Measurements from ENCODE around the gene MFRP.
"Not testable (repeated sequence)": the region's sequence is repeated elsewhere in the genome, so short reads cannot be mapped to it uniquely, and the experiment has no call there.

MFRP gene

DNA sequence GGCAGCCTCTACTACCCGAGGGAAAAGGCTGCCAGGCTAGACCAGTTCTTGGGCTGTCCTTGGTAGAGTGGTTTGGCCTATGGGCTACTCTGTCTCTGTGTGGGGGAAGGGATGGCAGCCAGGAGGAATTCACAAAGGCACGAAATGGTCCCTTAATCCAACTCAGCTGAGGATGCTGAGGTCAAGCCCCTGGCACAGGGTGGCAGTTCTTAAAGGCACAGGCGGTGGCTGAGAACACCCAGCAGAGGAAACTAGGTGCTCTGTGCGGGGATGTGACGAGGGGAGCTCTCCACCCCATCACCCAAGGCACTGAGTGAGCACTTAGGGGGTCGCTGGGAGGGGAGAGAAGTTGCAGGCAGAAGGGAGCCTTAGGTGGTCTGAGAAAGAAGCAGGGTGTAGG lies at the start of gene MFRP:
TSS of gene MFRP (minus strand) at position 101 of the 400 bp plus-strand sequence. CDS start 192 bp downstream, outside the sequence.
- DNase-seq (ENCODE audit: low spot score) = no peak

DNA sequence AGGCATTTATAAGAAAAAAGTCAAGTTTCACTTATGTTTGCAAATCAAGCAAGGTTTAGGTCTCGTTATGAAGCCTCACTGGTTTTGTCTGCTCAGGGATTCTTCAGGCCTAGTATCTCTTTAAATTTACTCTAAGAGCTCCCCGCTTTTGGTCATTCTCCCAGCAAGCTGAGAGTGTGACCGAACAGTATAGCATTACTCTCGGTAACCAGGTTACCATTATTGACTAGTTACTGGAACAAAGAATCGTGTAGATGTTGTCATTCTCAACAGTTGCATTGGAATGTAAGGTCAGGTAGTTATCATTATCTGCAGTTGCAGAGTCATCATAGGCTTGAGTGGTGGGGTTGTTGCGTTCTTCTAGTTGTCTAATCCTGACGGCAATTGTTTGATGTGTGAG lies 44.8 kb upstream of the MFRP start:
- no peak for DNase-seq (ENCODE audit: low spot score)

DNA sequence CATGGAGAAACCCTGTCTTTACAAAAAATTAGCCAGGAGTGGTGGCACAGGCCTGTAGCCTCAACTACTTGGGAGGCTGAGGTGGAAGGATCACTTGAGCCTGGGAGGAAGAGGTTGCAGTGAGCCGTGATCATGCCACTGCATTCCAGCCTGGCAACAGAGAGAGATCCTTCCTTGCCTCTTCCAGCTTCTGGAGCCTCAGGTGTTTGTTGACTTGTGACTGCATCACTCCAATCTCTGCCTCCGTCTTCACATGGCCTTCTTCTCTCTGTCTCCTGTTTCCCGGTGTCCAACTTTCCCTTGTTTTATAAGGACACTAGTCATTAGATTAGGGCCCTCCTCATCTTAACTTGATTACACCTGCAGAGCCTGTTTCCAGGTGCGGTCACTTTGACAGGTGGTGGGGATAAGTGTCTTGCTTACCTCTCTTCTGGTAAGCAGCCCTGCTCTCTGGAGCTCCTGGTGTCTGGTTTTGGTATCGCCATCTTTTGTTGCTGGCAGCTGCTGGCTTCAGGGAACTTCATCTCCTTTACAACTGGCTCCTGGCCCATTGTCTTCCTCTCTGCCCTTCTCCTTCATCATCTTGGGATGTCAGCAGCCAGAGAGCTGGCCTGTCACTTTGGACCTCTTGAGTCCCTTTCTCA lies 43.2 kb upstream of the MFRP start:
- no peak for DNase-seq (ENCODE audit: low spot score)

DNA sequence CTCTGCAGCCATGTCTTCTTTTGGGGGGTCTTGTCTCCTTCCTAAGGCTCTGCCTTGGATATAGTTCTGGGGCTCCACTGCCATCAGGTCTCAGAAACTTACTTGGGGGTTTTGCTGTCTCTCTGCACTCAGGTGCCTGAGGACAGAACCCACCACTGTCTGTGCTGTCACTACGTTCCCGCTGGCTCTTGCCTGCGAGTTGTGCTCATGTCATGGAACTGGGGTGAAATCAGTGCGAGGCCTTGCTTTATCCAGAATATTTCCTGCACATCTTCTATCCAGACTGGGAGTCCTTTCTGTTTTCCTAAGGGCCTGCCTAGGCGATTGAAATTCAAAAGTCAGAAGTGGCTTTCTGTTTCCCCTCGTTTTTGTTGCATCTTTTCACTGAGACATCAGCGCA lies 41.6 kb upstream of the MFRP start:
- DNase-seq (ENCODE audit: low spot score) = no peak

DNA sequence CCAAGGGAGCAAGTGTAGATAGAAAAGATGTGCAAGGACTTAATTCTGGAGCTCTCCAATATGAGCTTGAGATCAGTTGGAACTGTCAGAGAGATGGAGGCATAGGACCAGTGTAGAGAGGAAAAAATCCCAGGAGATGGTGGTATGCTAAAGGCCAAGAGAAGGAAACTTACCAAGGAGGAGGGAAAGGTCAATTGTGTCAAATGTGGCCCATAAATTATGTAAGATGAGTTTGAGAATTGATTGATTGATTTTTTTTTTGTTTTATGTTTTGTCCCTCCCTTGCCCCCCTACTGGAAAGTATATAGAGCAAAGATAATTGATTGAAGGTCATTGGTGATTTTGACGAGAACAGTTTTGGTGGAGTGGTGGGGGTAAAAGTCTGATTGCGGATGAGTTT lies 37.8 kb upstream of the MFRP start:
- no peak for DNase-seq (ENCODE audit: low spot score)

DNA sequence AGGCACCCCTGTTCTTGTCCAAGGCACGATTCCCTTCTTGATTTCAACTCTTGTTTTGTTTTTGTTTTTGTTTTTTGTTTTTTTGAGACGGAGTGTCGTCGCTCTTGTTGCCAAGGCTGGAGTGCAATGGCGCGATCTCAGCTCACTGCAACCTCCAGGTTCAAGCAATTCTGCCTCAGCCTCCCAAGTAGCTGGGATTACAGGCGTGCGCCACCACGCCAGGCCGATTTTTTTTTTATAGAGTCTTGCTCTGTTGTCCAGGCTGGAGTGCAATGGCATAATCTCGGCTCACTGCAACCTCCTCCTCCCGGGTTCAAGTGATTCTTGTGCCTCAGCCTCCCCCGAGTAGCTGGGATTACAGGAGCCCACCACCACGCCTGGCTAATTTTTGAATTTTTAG lies 36.0 kb upstream of the MFRP start:
- DNase-seq (ENCODE audit: low spot score) = not testable (repeated sequence)

DNA sequence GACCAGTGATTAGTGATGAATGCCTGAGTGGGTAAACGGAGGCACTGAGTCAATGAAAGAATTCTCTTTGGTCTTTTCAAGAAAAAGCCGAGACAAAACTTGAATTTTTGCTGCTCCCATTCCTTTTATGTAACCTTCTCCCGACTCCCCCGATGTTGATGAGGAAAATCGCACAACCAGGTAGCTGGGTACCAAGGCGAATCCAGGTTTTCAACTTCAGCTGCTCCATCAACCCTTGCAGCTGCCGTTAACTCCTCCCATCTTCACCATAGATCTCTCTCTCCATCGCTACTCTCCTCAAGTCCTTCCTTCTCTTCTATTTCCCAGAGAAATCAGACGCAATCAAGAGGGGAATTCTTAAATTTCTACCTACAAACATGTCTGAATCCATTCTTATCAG lies 35.6 kb upstream of the MFRP start:
- DNase-seq (ENCODE audit: low spot score) = no peak

DNA sequence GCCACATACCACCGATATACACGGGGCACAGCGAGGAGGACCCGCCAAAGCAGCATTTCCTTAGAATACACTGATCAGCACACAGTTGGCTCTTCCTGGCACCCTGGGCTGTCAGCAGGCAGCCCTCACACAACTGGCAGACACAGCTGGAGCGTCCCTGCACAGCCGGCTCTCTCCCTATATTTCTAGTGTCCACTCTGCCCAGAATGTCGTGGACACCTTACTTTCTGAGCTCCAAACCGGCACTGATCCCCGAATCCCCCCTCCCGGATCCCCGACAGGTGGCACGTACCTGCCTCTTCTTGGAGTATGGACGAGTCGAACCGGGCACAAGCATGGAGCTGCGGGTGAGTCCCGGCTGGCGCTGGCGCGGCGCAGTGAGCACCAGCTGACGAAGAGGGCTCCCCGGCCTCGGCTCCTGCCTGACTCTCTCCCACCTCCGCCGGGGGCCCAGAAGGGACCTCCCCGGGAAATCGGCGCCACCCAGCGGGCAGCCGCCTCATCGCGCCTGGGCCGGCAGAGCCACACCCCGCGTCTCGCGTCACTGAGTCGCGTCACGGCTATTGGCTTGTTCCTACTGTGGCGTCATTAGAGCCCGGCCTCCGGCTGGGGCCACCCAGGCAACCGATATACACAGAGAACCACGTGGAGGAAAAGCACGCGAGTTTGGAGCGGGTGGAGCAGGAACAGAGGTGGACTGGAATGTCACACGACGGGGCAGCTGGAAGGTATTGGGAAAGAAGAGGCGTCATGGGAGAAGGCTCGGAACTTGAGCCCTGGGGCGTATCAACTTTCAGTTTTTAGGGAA lies 34.9 kb upstream of the MFRP start, which contains the start of gene USP2:
TSS of gene USP2 (minus strand) at position 510 of the 808 bp plus-strand sequence. CDS start 8,210 bp downstream, outside the sequence.
- peak; percentile 95 for DNase-seq (ENCODE audit: low spot score)

DNA sequence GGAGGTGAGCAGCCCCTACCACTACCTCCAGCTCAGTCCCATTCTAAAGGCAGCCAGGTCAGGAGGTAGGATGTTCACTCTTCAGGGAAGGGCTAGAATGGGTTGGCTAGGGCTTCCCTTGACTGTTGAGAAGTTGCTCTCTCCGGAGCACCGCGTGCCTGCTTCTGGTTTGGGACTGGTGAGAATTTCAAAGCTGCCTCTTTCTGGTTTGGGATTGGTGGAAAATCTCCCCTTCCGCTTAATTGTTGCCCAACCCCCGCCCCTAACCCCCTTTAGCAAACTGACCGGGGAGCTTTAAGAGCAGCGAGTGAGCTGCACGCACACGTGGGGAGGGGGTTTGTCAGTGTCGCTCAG lies 34.3 kb upstream of the MFRP start:
- DNase-seq (ENCODE audit: low spot score) = no peak

DNA sequence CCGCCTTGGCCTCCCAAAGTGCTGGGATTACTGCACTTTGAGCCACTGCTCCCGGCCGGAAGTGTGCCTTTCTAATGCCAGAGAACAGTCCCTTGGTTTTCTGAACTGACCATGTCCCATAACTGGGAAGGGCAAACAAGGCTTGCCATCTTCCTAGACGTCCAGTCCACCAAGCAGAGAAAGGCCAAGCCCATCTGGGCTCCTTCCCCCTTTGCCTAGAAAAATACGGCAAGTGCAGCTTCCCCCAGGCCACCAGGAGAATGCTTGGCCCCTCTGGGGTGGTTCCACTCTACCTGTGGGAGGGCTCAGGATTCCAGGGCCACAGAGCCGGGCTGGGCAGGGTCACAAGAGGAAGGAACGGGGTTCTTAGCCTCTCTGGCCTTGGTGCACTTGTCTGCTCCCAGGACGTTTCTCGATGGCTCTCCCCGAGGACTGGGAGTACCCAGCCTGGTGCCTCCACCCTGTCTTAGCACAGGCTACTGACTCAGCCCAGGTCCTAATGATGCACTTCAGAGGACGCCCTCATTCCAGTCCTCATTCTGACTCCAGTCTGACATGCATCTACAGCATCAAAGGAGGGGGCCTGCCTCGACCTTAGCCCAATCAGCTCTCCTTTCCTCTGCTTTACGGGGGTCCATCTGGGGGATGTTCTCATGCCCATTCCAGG lies 33.8 kb upstream of the MFRP start:
- DNase-seq (ENCODE audit: low spot score) = no peak

DNA sequence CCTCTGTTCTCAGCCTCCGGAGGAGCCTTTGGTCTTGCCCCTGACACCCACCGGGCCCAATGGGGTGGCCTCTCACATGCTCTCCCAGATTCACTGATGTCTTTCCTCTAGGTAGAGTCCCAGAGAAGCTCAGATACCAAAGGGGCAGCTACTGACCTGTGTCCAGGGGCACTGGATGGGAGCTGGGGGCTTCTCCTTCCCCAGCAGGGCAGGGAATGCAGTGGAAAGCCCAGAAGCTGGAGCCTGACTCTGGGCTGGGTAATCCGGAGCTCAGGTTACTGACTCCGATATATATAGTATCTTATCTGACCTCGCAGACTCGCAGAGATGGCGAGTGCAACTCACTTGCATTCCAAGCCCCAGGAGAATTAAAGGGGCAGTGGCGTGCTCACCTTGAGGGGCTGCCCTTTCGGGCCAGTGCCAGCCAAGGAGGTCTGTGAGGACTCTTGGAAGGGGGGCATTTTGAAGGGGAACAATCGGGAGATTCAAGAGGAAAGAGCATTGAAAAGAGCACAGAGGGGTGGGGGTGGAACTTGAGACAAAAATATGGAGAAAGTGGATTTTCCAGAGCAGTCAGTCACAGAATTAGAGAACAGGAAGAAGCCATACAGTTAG lies 32.5 kb upstream of the MFRP start:
- no peak for DNase-seq (ENCODE audit: low spot score)

DNA sequence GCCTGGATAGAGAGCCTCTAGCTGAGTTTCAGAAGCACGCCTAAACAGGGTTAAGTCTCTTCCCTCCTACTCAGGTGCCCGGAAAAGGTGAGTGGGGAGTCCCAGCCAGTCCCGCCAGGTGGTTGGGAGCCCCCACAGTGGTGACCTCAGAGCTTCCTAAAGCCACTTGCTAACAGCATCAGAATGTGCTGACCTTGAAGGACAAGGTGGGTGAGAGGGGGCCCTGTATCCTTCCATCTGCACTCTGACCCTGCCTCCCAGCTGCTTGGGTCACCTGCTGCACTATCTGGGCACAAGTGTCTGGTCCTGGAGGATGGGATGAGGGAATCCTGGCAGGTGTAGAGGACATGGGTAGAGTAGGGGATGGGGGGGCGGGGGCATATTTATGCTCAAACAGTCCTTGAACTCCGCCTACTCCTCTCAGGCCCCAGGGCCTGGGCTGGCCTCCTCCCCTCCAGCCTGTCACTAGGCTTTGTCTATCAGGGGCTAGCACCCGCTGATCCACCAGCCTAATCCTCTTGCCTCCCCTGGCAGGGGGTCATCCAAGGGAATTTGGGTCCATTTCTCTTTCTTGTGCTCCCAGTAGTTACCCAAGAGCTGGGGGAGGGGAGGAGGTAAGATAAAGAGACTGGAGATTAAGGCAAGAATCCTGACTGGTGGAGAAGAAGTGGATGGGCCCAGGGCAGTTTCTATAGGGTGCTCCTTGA lies 31.6 kb upstream of the MFRP start:
- no peak for DNase-seq (ENCODE audit: low spot score)

DNA sequence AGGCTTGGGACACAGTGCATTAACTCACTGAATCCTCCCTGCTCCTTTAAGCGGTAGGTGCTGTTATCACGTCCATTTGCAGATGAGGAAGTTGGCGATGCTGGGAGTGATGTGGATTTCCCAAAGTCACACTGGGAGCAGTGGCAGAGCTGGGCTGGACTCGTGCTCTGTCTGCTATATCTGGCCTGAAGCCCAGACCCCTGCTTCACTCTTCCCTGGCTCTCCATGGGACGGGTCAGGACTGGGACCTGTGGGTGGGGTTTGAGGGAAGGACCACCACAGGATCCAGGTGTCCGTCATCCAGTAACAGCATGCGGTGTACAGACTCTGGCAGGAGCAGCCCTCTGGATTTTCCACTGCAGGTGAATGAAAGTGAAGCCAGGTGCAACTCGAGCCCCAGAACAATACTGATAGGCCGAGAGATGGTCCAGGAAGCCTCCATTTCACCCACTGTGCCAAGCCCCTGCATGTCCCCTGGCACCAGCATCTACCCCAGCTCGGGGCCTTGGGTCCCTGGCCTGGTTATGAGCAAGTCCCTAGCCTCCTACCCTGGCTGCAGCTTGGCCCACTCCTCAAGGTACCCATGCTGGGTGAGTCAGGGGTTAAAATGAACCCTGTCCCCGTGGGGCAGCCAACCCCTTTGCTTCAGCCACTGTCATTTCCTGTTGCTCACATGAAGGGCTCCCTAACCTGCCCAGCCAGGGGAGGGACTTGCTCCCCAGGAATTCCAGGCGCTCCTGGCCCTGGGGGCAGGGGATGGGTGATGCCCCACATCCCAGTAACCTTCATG lies 30.8 kb upstream of the MFRP start:
- DNase-seq (ENCODE audit: low spot score) = no peak

DNA sequence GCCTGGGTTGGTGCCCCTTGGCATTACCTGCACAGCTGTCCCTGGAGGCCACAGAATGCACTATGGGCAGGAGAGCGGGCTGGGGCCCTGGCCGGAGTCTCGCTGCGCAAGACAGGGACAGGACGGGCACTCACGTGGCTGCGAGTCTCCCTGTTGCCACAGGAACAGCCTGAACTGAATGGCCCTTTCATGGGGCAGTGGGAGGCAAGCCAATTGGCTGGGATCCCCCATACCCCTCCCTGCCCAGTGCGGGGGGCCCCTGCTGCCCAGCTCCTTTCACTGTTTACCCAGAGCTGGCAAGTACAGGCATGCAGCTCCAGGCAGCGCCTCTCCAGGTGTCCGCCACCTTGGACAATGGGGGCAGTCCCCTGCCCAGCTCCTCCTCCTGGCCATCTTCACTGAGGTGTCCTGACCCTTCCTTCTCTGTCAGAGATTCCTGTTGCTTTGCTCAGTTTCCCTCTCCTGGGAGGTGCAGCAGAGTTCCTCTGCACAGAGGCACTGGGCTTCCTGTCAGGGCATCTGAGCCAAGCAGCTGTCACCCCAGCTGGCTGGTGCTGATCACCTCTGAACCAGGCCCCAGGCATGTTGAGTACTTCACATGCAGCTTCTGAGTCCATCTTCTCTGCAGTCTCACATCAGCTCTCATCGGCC lies 29.8 kb upstream of the MFRP start:
- DNase-seq (ENCODE audit: low spot score) = no peak

DNA sequence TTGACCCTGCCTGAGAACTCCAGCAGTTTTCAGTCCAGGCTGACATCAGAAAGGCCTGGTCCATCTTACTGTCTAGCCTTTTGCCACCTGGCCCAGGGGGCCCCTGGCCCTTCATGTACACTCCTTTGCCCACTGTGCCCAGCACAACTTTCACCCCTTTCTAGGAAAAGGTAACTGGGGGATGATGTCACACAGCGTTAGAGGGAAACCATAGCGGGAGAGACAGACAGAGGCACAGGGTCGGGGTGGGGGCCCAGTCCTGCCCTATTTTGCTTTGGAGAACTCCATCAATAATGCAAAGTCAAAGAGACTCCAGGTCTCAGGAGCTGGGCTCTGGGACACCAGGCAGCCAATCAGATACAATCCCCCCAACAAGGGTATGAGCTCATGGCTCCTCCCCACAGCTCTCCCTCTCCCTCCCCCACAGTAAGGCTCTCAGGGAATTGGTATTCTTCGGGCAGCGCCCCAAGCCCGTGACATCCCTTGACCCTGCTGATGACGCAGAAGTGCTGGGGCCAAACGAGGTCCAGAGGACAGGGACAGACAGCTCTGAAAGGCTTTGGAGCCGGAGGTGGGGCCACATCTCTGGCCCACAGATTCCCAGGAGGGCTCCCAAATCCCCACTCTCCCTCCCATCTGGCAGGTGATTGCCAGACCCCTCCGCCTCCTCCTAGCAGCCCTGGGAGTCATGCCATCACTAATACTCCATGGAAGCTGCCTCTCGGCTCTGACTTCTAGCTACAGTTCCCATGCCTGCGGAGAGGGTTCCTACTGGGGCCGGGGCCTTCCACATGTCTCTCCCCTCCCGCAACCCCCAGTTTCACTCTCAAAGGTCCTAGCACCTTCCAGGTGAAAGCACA lies 29.1 kb upstream of the MFRP start:
- DNase-seq (ENCODE audit: low spot score) = no peak

DNA sequence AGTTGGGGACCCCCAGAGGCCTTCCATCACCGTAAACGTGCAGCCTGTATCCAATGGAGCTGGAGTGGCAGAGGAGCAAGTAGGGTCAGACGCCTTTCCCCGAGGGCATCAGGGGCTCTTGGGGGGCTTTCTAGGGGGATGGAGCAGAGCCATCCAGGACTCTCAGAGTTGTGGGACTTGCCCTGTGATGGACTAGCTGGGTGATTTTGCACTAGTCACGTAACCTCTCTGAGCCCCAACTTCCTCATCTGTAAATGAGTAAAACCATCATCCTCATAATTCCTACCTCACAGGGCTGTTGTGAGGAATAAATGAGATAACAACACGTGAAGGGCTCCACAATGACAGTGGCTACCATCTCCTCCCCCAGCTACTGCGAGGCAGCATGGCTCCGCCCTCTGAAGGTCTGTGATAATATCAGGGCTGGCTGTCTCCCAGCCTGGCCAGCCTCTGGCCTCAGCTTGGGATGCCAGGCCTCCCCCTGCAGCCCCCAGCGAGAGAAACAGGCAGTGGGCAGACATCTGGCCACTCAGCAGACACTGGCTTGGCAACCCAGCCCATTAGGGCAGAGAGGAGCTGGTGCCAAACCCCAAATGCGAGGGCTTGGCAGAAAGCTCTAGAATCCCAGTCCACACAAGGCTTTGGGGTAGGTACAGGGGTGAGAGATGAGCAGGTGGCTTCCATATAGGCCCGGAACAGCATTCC lies 28.3 kb upstream of the MFRP start:
- no peak for DNase-seq (ENCODE audit: low spot score)

DNA sequence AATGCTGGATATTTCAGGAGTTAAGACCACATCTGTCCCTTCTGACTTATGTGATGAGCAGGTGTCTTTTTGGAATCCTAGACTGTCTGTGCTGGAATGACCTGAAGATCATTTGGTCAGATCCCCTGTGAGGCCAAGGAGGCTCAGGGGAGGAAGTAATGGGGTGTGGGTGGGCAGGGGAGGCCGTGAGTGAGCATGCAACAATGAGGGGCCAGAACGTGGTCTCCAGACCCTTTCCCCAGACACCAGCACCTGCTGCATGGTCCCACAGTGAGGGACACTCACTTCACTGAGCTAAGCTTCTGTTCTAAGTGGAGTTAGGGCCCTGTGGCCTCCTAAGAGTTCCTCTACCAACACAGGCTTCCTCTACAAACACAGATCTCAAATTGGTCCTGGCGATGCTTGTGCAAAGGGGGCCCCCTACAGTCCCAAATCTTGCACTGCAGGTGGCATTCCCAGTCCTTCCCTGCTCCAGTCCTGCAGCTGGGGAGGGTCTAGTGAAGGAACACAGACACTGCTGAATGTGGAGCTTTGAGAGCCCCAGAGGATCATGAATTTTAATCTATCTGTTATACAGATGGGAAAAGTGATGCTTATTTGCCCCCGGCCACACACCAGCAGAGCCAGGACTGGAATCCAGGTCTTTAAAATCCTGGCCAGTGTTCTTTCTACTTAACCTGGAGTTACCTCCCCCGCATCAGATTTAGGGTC lies 27.6 kb upstream of the MFRP start:
- peak; percentile 42 for DNase-seq (ENCODE audit: low spot score)

Measured in CD4-positive, alpha-beta T cell treated with Interleukin-2 at 100 ng/mL for 4 hours (primary cell).